Measurements from ENCODE around the gene CTCFL. TPM values are rescaled to one million over a fixed set of nuclear protein-coding genes. Genes with fewer than 3 reads are reported as not detected.

CTCFL gene
- total RNA-seq, 4 donors from 2014 or later: not detected

DNA sequence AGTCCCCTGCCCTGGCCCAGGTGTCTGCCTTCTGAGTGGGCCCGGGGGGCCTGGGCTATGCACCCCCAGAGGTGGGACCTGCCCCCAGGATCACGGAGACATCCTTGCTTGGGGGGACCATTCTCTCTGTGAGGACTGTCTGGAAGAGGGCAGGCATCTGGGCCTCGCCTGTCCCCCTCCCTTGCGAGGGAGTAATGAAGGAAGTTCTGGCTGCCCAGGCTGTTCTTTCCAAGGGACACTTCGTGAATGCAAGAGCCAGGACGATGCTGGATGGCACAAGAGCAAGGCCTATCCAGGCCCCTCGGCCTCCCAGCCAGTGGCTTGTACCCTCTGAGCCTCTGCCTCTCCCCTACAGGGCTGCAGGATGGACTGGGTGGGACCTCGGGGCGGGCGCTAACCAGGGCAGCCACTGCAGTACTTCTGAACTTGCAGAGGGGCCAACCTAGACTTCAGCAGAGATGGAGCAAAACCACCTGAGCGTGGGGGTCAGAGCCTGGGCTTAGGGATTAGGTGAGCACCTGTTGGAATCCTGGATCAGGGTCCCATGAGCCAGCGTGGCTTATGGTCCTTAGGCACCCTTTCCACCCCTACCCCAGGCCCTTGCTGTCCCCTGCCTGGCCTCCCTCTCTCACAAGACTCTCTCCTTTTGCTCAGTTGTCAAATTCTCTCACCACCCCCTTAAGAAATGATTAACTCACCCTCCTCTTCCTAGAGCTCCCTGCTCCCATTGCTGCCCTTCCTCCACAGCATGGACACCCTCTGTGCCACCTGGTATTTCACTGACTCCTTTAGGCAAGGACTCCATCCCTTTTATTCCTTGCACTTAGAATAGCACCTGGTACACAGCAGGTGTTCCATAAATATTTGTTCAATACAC is 53.2 kb downstream of the CTCFL start:
- no peak overlapping the region for H3K4me3 ChIP-seq
- 63 to 64% methylated on average over 11 to 12 of the region's 12 CpGs for WGBS, 2 donors
- no peak overlapping the region for H3K27ac ChIP-seq
- no peaks in the 10 kb centered on the region for H3K4me1 ChIP-seq
- no peaks in the 10 kb centered on the region for H3K36me3 ChIP-seq
- H3K9me3 ChIP-seq: no peaks in the 10 kb centered on the region
- peaks cover 0 to 41% of the 10 kb centered on the region in 2 donors for H3K27me3 ChIP-seq
- no peak for DNase-seq (ENCODE audit: low spot score in 2 of 2)
- TF ChIP-seq EP300 (IDR thresholded peaks at IDR 0.05) (no peak), POLR2A (IDR thresholded peaks at IDR 0.05) (no peak)
- TF ChIP-seq, protein P1, sequence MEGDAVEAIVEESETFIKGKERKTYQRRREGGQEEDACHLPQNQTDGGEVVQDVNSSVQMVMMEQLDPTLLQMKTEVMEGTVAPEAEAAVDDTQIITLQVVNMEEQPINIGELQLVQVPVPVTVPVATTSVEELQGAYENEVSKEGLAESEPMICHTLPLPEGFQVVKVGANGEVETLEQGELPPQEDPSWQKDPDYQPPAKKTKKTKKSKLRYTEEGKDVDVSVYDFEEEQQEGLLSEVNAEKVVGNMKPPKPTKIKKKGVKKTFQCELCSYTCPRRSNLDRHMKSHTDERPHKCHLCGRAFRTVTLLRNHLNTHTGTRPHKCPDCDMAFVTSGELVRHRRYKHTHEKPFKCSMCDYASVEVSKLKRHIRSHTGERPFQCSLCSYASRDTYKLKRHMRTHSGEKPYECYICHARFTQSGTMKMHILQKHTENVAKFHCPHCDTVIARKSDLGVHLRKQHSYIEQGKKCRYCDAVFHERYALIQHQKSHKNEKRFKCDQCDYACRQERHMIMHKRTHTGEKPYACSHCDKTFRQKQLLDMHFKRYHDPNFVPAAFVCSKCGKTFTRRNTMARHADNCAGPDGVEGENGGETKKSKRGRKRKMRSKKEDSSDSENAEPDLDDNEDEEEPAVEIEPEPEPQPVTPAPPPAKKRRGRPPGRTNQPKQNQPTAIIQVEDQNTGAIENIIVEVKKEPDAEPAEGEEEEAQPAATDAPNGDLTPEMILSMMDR (IDR thresholded peaks at IDR 0.05): no peak

DNA sequence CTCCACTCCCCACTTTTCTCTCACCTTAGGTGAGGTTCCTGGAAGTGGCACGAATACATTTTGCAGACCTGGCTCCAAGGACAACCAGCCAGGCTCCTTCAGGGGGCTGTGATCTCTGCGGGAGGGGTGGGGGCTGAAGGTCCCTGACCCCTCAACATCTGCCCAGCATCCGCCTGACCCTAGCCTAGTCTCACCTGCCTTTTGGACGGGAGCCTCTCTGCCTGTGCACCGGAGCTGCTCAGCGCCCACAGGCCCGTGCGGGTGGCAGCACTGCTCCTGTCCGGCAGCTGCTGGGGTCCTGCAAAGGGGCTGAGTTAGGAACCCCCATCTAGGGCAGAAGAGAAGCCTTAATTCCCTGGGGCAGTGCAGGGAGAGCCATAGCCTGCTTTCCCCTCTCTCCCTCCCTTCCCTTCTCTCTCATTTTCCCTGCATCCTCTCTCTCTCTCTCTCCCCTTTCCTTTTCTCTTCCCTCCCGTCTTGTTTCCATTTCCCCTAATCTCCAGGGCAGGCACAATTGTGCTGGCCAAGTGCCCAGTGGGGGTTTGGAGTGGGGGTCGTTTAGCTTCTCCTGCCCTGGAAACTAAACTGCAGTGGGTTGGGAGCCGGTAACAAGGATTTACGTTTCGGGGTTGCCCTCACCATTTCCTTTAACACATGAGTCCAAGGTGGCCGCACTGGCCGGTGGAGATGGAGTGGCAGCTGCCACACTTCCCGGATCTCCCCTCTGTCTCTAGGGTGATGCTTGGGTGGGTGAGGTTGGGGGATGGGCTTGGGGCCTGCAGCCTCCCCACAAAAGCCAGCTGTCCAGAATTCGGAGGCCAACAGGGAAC is 54.1 kb downstream of the CTCFL start:
- Histone ChIP-seq H3K9me3 (no peaks in the 10 kb centered on the region), H3K4me3 (no peak overlapping the region), H3K27ac (no peak overlapping the region), H3K4me1 (no peaks in the 10 kb centered on the region), H3K36me3 (no peaks in the 10 kb centered on the region), H3K27me3 (peaks cover 0 to 39% of the 10 kb centered on the region in 2 donors)
- 42 to 61% methylated on average over 12 to 18 of the region's 18 CpGs for WGBS, 2 donors
- TF ChIP-seq, protein P1 (IDR thresholded peaks at IDR 0.05): no peak
- TF ChIP-seq EP300 (IDR thresholded peaks at IDR 0.05) (no peak), POLR2A (IDR thresholded peaks at IDR 0.05) (no peak)
- no peak for DNase-seq (ENCODE audit: low spot score in 2 of 2)

DNA sequence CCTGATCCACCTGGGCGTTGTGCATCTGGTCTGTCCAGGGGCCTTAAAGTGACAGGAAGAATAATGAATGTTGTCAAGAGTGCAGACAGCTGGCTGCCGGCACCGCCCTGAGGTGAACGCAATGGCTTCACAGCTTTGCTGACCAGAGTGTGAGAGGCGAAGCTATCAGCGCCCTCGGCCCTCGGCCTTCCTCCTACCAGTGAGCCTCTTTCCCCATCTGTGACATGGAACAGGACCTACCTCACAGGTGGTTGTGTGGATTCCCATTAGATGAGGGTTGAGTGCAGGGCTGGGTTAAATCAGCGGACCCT is 54.8 kb downstream of the CTCFL start:
- peaks cover 0 to 39% of the 10 kb centered on the region in 2 donors for H3K27me3 ChIP-seq
- WGBS, 2 donors: 50 to 60% methylated on average over 9 of the region's 9 CpGs
- no peak overlapping the region for H3K4me3 ChIP-seq
- no peaks in the 10 kb centered on the region for H3K36me3 ChIP-seq
- TF ChIP-seq, protein P1 (IDR thresholded peaks at IDR 0.05): no peak
- TF ChIP-seq POLR2A (IDR thresholded peaks at IDR 0.05) (no peak), EP300 (IDR thresholded peaks at IDR 0.05) (no peak)
- no peak overlapping the region for H3K27ac ChIP-seq
- no peaks in the 10 kb centered on the region for H3K9me3 ChIP-seq
- no peak for DNase-seq (ENCODE audit: low spot score in 2 of 2)
- H3K4me1 ChIP-seq: no peaks in the 10 kb centered on the region

DNA sequence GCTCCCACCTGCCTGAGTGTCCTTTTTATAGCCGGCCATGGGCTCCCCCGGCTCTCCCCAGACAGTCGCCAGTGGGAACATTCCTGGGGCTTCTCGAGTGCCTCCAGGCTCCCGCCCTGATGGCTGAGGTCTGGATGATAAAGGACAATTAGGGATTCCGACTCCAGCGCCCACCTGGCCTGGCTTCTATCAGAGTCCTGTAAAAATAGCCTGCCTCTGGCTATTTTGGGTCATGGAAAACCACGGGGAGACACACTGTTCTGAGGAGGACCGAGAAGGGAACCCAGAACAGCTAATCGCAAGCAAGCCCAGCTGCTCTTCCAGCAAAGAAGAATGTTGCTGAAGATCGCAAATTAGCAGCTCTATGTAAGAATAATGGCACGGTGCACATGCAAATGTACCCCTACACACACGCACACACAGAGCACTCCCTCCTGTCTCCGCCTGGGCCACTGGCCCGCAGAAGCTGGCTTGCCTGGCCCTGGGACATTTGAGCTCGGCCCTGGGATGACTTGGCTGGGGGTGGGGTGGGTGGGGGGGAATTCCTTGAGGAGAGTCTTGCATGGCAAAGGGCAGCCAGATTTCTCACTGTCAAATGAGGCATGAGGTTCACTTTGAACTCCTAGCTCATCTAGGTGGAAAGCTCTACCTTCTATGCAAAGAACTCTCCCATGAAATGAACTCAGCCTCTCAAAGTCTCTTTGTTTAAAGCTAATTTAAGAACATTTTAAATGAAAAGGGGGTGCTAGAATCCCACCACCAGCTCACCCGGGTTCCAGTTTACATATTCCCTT is 55.3 kb downstream of the CTCFL start:
- H3K9me3 ChIP-seq: no peaks in the 10 kb centered on the region
- no peaks in the 10 kb centered on the region for H3K36me3 ChIP-seq
- TF ChIP-seq, protein P1 (IDR thresholded peaks at IDR 0.05): no peak
- no peak for TF ChIP-seq EP300 (IDR thresholded peaks at IDR 0.05)
- no peak for TF ChIP-seq POLR2A (IDR thresholded peaks at IDR 0.05)
- 30 to 43% methylated on average over 17 of the region's 17 CpGs for WGBS, 2 donors
- no peak overlapping the region for H3K4me3 ChIP-seq
- no peak for DNase-seq (ENCODE audit: low spot score in 2 of 2)
- H3K27ac ChIP-seq: no peak overlapping the region
- H3K4me1 ChIP-seq: no peaks in the 10 kb centered on the region
- H3K27me3 ChIP-seq: peaks cover 0 to 39% of the 10 kb centered on the region in 2 donors
